Activated T-cell treated with anti-CD3 and anti-CD28 coated beads for 24 hours (primary cell): ENCODE measurements around the gene CFI.
"Not testable (repeated sequence)": the region's sequence is repeated elsewhere in the genome, so short reads cannot be mapped to it uniquely, and the experiment has no call there.

Experiments used
- DNase-seq: peaks from one replicate; pipeline ENCODE4 v3.0.0-alpha.2; 2020; ENCODE audit warnings: low read depth

CFI gene

GRCh38 chr4:109798866-109799265 lies 2.9 kb downstream of the CFI start:
- DNase-seq = no peak

- DNase-seq = no peak
Measured at GRCh38 chr4:109795059-109795458, 6.7 kb downstream of the CFI start.

GRCh38 chr4:109787807-109788206 lies 14.0 kb downstream of the CFI start:
- DNase-seq = no peak

- DNase-seq = no peak
Measured at GRCh38 chr4:109786846-109787245, 15.0 kb downstream of the CFI start.

GRCh38 chr4:109782092-109782491 lies 19.7 kb downstream of the CFI start:
- not testable (repeated sequence) for DNase-seq

GRCh38 chr4:109764789-109765402 lies 36.9 kb downstream of the CFI start:
- no peak for DNase-seq

GRCh38 chr4:109764376-109764775 lies 37.4 kb downstream of the CFI start:
- DNase-seq = no peak

GRCh38 chr4:109760682-109761081 lies 41.1 kb downstream of the CFI start:
- no peak for DNase-seq

- no peak for DNase-seq
Measured at GRCh38 chr4:109755656-109756055, 46.1 kb downstream of the CFI start.

- DNase-seq = no peak
Measured at GRCh38 chr4:109754093-109754857, 47.5 kb downstream of the CFI start.

GRCh38 chr4:109752525-109752924 lies 49.3 kb downstream of the CFI start:
- DNase-seq = no peak

GRCh38 chr4:109751852-109752251 lies 49.9 kb downstream of the CFI start:
- DNase-seq = no peak

- no peak for DNase-seq
Measured at GRCh38 chr4:109750652-109751244, 51.1 kb downstream of the CFI start.

GRCh38 chr4:109749388-109750082 lies 52.3 kb downstream of the CFI start:
- DNase-seq = no peak

- no peak for DNase-seq
Measured at GRCh38 chr4:109748114-109748513, 53.7 kb downstream of the CFI start.

- DNase-seq = no peak
Measured at GRCh38 chr4:109746728-109747127, 55.1 kb downstream of the CFI start.

- no peak for DNase-seq
Measured at GRCh38 chr4:109745830-109746229, 56.0 kb downstream of the CFI start.

GRCh38 chr4:109739547-109739946 lies 62.3 kb downstream of the CFI start:
- no peak for DNase-seq

GRCh38 chr4:109738104-109738872 lies 63.5 kb downstream of the CFI start:
- no peak for DNase-seq

- no peak for DNase-seq
Measured at GRCh38 chr4:109735566-109736365, 66.0 kb downstream of the CFI start.

GRCh38 chr4:109733728-109734127 lies 68.1 kb downstream of the CFI start:
- no peak for DNase-seq
